Neuronal stem cell (in vitro differentiated cells): ENCODE data around the gene ACAP2.

Experiments used
- DNase-seq: peaks from one replicate; pipeline ENCODE4 v3.0.0-alpha.2; 2013; ENCODE audit warnings: low spot score
- H2AFZ ChIP-seq: one replicate; pipeline ENCODE4 v1.6.1; 2013; ENCODE audit warnings: mild to moderate bottlenecking, low read length, inconsistent platforms
- H2AK5ac ChIP-seq: 2 replicates; pipeline ENCODE4 v1.6.1; 2013; ENCODE audit warnings: low read depth, mild to moderate bottlenecking, inconsistent platforms, low read length, moderate library complexity, mixed read lengths
- H2BK120ac ChIP-seq: 2 replicates; pipeline ENCODE4 v1.6.1; 2013; ENCODE audit warnings: low read depth, mild to moderate bottlenecking, inconsistent platforms, low read length, moderate library complexity, mixed read lengths
- H2BK12ac ChIP-seq: one replicate; pipeline ENCODE4 v1.6.1; 2013; ENCODE audit warnings: low read length, inconsistent platforms
- H2BK15ac ChIP-seq: 2 replicates; pipeline ENCODE4 v1.6.1; 2013; ENCODE audit warnings: mild to moderate bottlenecking, low read length, inconsistent platforms, mixed read lengths
- H2BK5ac ChIP-seq: one replicate; pipeline ENCODE4 v1.6.1; 2013; ENCODE audit warnings: inconsistent platforms, mild to moderate bottlenecking, low read length, moderate library complexity
- H3K14ac ChIP-seq: one replicate; pipeline ENCODE4 v1.6.1; 2013; ENCODE audit warnings: low read length, inconsistent platforms
- H3K18ac ChIP-seq: 2 replicates; pipeline ENCODE4 v1.6.1; 2013; ENCODE audit warnings: low read length, inconsistent platforms
- H3K23ac ChIP-seq: 2 replicates; pipeline ENCODE4 v1.6.1; 2013; ENCODE audit warnings: low read depth, mild to moderate bottlenecking, mixed read lengths, low read length, inconsistent platforms; ENCODE audit not compliant: poor library complexity
- H3K27ac ChIP-seq: replicated peaks from 3 replicates; pipeline ENCODE4 v1.5.1; 2013; ENCODE audit warnings: low read length, inconsistent platforms
- H3K27me3 ChIP-seq, 3 experiments: 2 replicates each; pipeline ENCODE4 v1.6.1; 2013; ENCODE audit warnings: low read length in 3 of 3, mild to moderate bottlenecking in 2 of 3, inconsistent platforms in 1 of 3, low read depth in 1 of 3, mixed read lengths in 1 of 3, moderate library complexity in 1 of 3; ENCODE audit not compliant: control insufficient read depth in 3 of 3, insufficient read depth in 3 of 3
- H3K36me3 ChIP-seq, 2 donors: replicated peaks in 1 of 2; 2 replicates each; pipeline ENCODE4 v1.6.1; 2013; ENCODE audit warnings: low read length in 2 of 2; ENCODE audit not compliant: control insufficient read depth in 2 of 2, insufficient read depth in 2 of 2
- H3K4ac ChIP-seq: 2 replicates; pipeline ENCODE4 v1.6.1; 2013; ENCODE audit warnings: inconsistent platforms, mild to moderate bottlenecking, low read length, moderate library complexity
- H3K4me1 ChIP-seq, 2 donors: 1 replicate in 1 of 2; 2 replicates in 1 of 2; pipeline ENCODE4 v1.6.1; 2013; ENCODE audit warnings: low read length in 2 of 2, low read depth in 1 of 2; ENCODE audit not compliant: control insufficient read depth in 2 of 2, insufficient read depth in 1 of 2
- H3K4me2 ChIP-seq: one replicate; pipeline ENCODE4 v1.6.1; 2013; ENCODE audit warnings: mild to moderate bottlenecking, low read length, inconsistent platforms; ENCODE audit not compliant: insufficient read depth, poor library complexity, severe bottlenecking
- H3K4me3 ChIP-seq, 2 donors: 2 replicates each; pipeline ENCODE4 v1.5.1; 2013; ENCODE audit warnings: low read length in 2 of 2, mild to moderate bottlenecking in 2 of 2, inconsistent platforms in 1 of 2, moderate library complexity in 1 of 2
- H3K79me1 ChIP-seq: one replicate; pipeline ENCODE4 v1.6.1; 2013; ENCODE audit warnings: low read depth, mild to moderate bottlenecking, inconsistent platforms, low read length, moderate library complexity
- H3K9ac ChIP-seq: one replicate; pipeline ENCODE4 v1.6.1; 2013; ENCODE audit warnings: mild to moderate bottlenecking, low read depth, low read length, inconsistent platforms; ENCODE audit not compliant: poor library complexity
- H3K9me3 ChIP-seq, 2 donors: replicated peaks in 1 of 2; 2 replicates each; pipeline versions ENCODE3 to v1.6.1; 2013; ENCODE audit warnings: low read length in 2 of 2, mild to moderate bottlenecking in 2 of 2, inconsistent platforms in 1 of 2, low read depth in 1 of 2, mixed read lengths in 1 of 2, moderate library complexity in 1 of 2; ENCODE audit not compliant: control insufficient read depth in 2 of 2, insufficient read depth in 1 of 2
- H4K8ac ChIP-seq: one replicate; pipeline ENCODE4 v1.6.1; 2013; ENCODE audit warnings: low read depth, mild to moderate bottlenecking, inconsistent platforms, low read length, moderate library complexity
- H4K91ac ChIP-seq: one replicate; pipeline ENCODE4 v1.6.1; 2013; ENCODE audit warnings: low read length, low read depth, mild to moderate bottlenecking, inconsistent platforms; ENCODE audit not compliant: poor library complexity
- WGBS, 2 donors: extraction: QIAGEN DNeasy Blood & Tissue Kit; methylation state at CpG; one replicate each; pipeline ENCODE4 v1.1.7; 2013; ENCODE audit warnings: missing lambda C conversion rate in 2 of 2, mixed read lengths in 1 of 2; ENCODE audit not compliant: insufficient read length in 2 of 2, insufficient replicate concordance in 1 of 2; ENCODE audit errors: extremely low coverage in 2 of 2; 5-methylcytosine and 5-hydroxymethylcytosine counted together

ACAP2 gene

GRCh38 chr3:195250473-195251251, 192.2 kb downstream of the ACAP2 start:
- H4K91ac ChIP-seq = no peak overlapping the region
- no peak overlapping the region for H2BK15ac ChIP-seq
- H3K36me3 ChIP-seq = peaks cover 0 to 15% of the 10 kb centered on the region in 2 donors
- no peak overlapping the region for H2BK120ac ChIP-seq
- H3K79me1 ChIP-seq = peaks cover 10% of the 10 kb centered on the region
- H3K4ac ChIP-seq = no peak overlapping the region
- no peak overlapping the region for H4K8ac ChIP-seq
- peaks cover 3 to 11% of the 10 kb centered on the region in 2 donors for H3K9me3 ChIP-seq
- peaks cover 7 to 25% of the 10 kb centered on the region in 2 donors for H3K4me1 ChIP-seq
- DNase-seq = no peak
- no peaks in the 10 kb centered on the region for H3K27me3 ChIP-seq
- H3K4me3 ChIP-seq = no peak overlapping the region
- H2AK5ac ChIP-seq = peak overlapping the region; percentile 78
- peak overlapping the region; percentile 75 for H3K14ac ChIP-seq
- H3K4me2 ChIP-seq = no peak overlapping the region
- H3K23ac ChIP-seq = no peak overlapping the region
- H2BK12ac ChIP-seq = peak overlapping the region; percentile 64
- no peak overlapping the region for H2AFZ ChIP-seq
- peak overlapping the region; percentile 89 for H3K18ac ChIP-seq
- WGBS, 2 donors = no CpG with 5 or more reads among the region's 14 CpGs
- peak overlapping the region; percentile 42 for H2BK5ac ChIP-seq
- peak overlapping the region; percentile 7 for H3K9ac ChIP-seq
- no peak overlapping the region for H3K27ac ChIP-seq

- Histone ChIP-seq H3K9me3 (peaks cover 3 to 11% of the 10 kb centered on the region in 2 donors), H2AK5ac (peak overlapping the region; percentile 33), H2AFZ (no peak overlapping the region), H3K36me3 (peaks cover 0 to 19% of the 10 kb centered on the region in 2 donors), H3K4ac (no peak overlapping the region), H3K79me1 (peaks cover 10% of the 10 kb centered on the region), H3K23ac (peak overlapping the region; percentile 83), H3K27ac (no peak overlapping the region), H3K4me1 (peaks cover 7 to 20% of the 10 kb centered on the region in 2 donors), H4K91ac (no peak overlapping the region), H3K18ac (no peak overlapping the region), H3K9ac (no peak overlapping the region), H3K4me2 (no peak overlapping the region), H2BK5ac (no peak overlapping the region), H3K14ac (no peak overlapping the region), H2BK120ac (no peak overlapping the region), H3K27me3 (no peaks in the 10 kb centered on the region), H2BK15ac (no peak overlapping the region), H3K4me3 (no peak overlapping the region), H4K8ac (no peak overlapping the region), H2BK12ac (no peak overlapping the region)
- no CpG with 5 or more reads among the region's 11 CpGs for WGBS, 2 donors
- no peak for DNase-seq
These were observed 192.9 kb downstream of the ACAP2 start for GRCh38 chr3:195249858-195250464.

- Histone ChIP-seq H2AFZ (no peak overlapping the region), H3K4ac (peak overlapping the region; percentile 26), H3K27ac (no peak overlapping the region), H3K9me3 (peaks cover 3 to 11% of the 10 kb centered on the region in 2 donors), H2BK120ac (no peak overlapping the region), H3K4me1 (peaks cover 7 to 17% of the 10 kb centered on the region in 2 donors), H3K18ac (no peak overlapping the region), H3K23ac (peak overlapping the region; percentile 96), H4K8ac (no peak overlapping the region), H4K91ac (no peak overlapping the region), H3K27me3 (no peaks in the 10 kb centered on the region), H2BK15ac (no peak overlapping the region), H3K14ac (no peak overlapping the region), H3K4me3 (peak overlapping the region in 1 of 2 donors; percentile 44), H3K9ac (no peak overlapping the region), H3K79me1 (peaks cover 10% of the 10 kb centered on the region), H2BK5ac (no peak overlapping the region), H2BK12ac (no peak overlapping the region), H2AK5ac (no peak overlapping the region), H3K36me3 (peaks cover 0 to 19% of the 10 kb centered on the region in 2 donors), H3K4me2 (no peak overlapping the region)
- no CpG with 5 or more reads among the region's 21 CpGs for WGBS, 2 donors
- DNase-seq = no peak
These were observed 193.6 kb downstream of the ACAP2 start for GRCh38 chr3:195249057-195249770.

GRCh38 chr3:195248281-195248680, 194.5 kb downstream of the ACAP2 start:
- H3K27me3 ChIP-seq = no peaks in the 10 kb centered on the region
- H3K79me1 ChIP-seq = peaks cover 10% of the 10 kb centered on the region
- H2AFZ ChIP-seq = no peak overlapping the region
- H2BK15ac ChIP-seq = no peak overlapping the region
- no CpG with 5 or more reads among the region's 8 CpGs for WGBS, 2 donors
- no peak overlapping the region for H3K4me2 ChIP-seq
- DNase-seq = no peak
- no peak overlapping the region for H3K27ac ChIP-seq
- H2BK5ac ChIP-seq = no peak overlapping the region
- no peak overlapping the region for H3K18ac ChIP-seq
- no peak overlapping the region for H4K8ac ChIP-seq
- no peak overlapping the region for H2BK12ac ChIP-seq
- H3K4me1 ChIP-seq = peaks cover 7 to 15% of the 10 kb centered on the region in 2 donors
- H3K4ac ChIP-seq = no peak overlapping the region
- peaks cover 0 to 19% of the 10 kb centered on the region in 2 donors for H3K36me3 ChIP-seq
- H2AK5ac ChIP-seq = no peak overlapping the region
- H3K23ac ChIP-seq = no peak overlapping the region
- no peak overlapping the region for H2BK120ac ChIP-seq
- no peak overlapping the region for H4K91ac ChIP-seq
- no peak overlapping the region for H3K9ac ChIP-seq
- no peak overlapping the region for H3K14ac ChIP-seq
- peaks cover 3 to 11% of the 10 kb centered on the region in 2 donors for H3K9me3 ChIP-seq
- H3K4me3 ChIP-seq = no peak overlapping the region
